Cardiac muscle cell (in vitro differentiated cells and primary cell): ENCODE data around the gene NYNRIN. TPM values are rescaled to one million over a fixed set of nuclear protein-coding genes. Genes with fewer than 3 reads are reported as not detected.

Experiments
- DNase-seq, 2 donors: peaks; one replicate each; pipeline versions ENCODE4 v3.0.0 to v3.0.0-alpha.2; 2010 to 2017; ENCODE audit warnings: low read depth in 1 of 2, low spot score in 1 of 2
- H3K27ac ChIP-seq: fragments of 200-600 bp; sonication (generic); 2 replicates; pipeline ENCODE4 v1.5.1; 2016
- H3K27me3 ChIP-seq: fragments of 200-600 bp; sonication (generic); 2 replicates; pipeline ENCODE4 v1.6.0; 2016; ENCODE audit warnings: control low read depth
- H3K36me3 ChIP-seq: fragments of 200-600 bp; sonication (generic); 2 replicates; pipeline ENCODE4 v1.5.1; 2016; ENCODE audit warnings: control low read depth
- H3K4me1 ChIP-seq: fragments of 200-600 bp; sonication (generic); 2 replicates; pipeline ENCODE4 v1.8.1; 2017; ENCODE audit warnings: low read depth, mild to moderate bottlenecking, mixed run types
- H3K4me3 ChIP-seq: fragments of 200-600 bp; sonication (generic); 2 replicates; pipeline ENCODE4 v1.5.1; 2016; ENCODE audit warnings: mild to moderate bottlenecking
- H3K9me3 ChIP-seq: fragments of 200-600 bp; sonication (generic); 2 replicates; pipeline ENCODE4 v1.5.1; 2017; ENCODE audit warnings: low read depth, mild to moderate bottlenecking, control low read depth
- polyA plus RNA-seq: library from polyadenylated mRNA; unstranded; fragments of >200 nt; fragmentation: Nextera tagmentation; extraction: Ambion mirVana; gene quantifications from 2 replicates; pipeline ENCODE4 v1.2.1, GENCODE V29; 2016
- total RNA-seq: library from RNA; depleted of rRNA; stranded (reverse); fragments of >200 nt; gene quantifications from 2 replicates; pipeline ENCODE4 v1.2.3, GENCODE V29; 2016
- TF ChIP-seq, protein P1 (sequence below): IDR thresholded peaks from 2 replicates; pipeline ENCODE4 v1.5.1; 2012; ENCODE audit warnings: low read depth, mild to moderate bottlenecking, low read length

NYNRIN gene
- total and polyA plus RNA-seq, 2 experiments from 2014 or later = 21.3 to 56.2 TPM

DNA sequence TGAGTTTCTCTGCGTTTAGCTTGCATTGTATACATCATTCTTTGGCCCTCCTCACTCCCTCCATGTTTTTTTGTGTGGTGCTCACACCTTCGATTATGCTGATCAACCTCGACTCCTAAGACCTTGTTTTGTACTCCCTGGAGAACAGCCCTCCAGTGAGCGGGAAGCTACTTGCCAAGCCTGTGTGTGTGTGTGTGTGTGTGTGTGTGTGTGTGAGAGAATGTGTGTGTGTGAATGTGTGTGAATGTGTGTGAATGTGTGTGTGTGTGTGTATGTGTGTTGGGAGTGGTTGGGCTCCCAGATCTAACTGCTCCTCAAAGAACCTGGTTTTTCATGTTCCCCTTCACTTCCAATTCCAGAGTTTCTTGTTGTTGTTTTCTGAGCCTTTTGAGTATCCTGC, 6.0 kb downstream of the NYNRIN start:
- no peak for DNase-seq
- TF ChIP-seq, protein P1, sequence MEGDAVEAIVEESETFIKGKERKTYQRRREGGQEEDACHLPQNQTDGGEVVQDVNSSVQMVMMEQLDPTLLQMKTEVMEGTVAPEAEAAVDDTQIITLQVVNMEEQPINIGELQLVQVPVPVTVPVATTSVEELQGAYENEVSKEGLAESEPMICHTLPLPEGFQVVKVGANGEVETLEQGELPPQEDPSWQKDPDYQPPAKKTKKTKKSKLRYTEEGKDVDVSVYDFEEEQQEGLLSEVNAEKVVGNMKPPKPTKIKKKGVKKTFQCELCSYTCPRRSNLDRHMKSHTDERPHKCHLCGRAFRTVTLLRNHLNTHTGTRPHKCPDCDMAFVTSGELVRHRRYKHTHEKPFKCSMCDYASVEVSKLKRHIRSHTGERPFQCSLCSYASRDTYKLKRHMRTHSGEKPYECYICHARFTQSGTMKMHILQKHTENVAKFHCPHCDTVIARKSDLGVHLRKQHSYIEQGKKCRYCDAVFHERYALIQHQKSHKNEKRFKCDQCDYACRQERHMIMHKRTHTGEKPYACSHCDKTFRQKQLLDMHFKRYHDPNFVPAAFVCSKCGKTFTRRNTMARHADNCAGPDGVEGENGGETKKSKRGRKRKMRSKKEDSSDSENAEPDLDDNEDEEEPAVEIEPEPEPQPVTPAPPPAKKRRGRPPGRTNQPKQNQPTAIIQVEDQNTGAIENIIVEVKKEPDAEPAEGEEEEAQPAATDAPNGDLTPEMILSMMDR = no peak
- Histone ChIP-seq H3K27me3 (no peaks in the 10 kb centered on the region), H3K36me3 (no peaks in the 10 kb centered on the region), H3K9me3 (no peaks in the 10 kb centered on the region), H3K4me3 (no peak overlapping the region), H3K27ac (no peak overlapping the region), H3K4me1 (peaks cover 18% of the 10 kb centered on the region)

DNA sequence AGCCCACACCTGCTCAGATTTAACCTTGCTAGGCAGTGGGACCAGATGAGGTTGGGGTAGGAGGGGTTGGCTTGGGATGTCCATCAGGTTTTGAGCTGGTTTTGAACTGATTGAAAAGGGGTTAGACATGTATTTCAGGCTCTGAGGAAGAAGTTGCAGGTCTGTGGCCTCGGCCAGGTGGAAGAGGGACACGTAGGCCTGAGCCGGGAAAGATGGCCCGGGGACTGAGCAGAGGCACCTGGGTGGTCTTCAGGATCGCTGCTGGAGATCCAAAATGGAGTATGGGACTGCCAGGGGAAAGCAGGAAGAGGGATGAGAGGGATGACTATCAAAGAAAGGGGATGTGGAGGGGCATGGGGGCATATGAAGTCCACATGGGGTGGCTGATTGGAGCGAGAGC, 7.6 kb downstream of the NYNRIN start:
- Histone ChIP-seq H3K27me3 (no peaks in the 10 kb centered on the region), H3K27ac (no peak overlapping the region), H3K4me3 (no peak overlapping the region), H3K4me1 (peaks cover 12% of the 10 kb centered on the region), H3K9me3 (no peaks in the 10 kb centered on the region), H3K36me3 (no peaks in the 10 kb centered on the region)
- DNase-seq = no peak
- TF ChIP-seq, protein P1 = no peak

DNA sequence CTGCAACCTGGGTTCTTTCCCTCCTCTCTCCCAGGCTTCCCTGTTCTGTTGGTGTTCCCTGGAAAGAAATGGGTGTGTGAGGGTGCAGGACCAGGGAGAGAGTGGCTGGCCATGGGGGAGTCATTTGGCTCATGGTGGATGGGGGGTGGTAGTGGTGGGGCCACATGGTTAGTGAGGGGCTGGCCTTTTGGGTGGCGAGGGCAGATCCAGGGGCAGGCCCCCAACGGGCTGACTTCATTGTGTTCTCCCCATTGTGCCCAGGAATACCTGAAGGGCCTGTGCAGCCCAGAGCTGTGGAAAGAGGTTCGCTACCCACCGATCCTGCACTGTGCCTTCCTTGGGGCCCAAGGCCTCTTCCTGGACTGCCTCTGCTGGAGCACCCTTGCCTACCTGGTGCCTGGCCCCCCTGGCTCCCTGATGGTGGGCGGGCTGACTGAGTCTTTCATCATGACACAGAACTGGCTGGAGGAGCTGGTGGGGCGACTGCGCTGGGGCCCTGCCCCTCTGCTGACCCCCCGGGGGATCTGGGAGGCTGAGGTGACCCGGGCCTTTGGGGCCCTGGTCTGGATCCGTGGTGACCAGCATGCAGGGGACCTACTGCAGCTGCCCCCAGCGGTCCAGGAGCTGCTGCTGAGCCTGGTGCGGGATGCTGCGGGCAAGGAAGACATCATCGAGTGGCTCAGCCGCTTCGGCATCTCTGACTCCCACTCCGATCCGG, 9.0 kb downstream of the NYNRIN start:
- Histone ChIP-seq H3K4me3 (no peak overlapping the region), H3K4me1 (peaks cover 10% of the 10 kb centered on the region)
- DNase-seq = no peak

DNA sequence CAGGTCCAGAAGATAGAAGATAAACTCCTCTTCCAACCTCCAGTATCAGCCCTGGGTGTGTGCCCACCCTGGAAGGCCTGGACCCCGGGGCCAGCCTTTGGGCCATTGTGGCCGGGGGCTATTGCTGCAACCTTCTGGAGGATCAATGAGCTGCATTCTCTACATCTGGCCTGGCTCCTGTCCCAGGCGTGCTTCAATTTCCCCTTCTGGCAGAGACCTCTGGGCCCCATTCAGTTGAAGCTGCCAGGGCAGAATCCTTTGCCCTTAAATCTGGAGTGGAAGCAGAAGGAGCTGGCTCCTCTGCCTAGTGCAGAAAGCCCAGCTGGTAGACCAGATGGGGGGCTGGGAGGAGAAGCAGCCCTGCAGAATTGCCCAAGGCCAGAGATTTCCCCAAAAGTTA, 10.0 kb downstream of the NYNRIN start:
- TF ChIP-seq, protein P1 = no peak
- H3K4me1 ChIP-seq = no peaks in the 10 kb centered on the region
- no peak overlapping the region for H3K4me3 ChIP-seq
- peaks cover 7% of the 10 kb centered on the region for H3K36me3 ChIP-seq
- H3K9me3 ChIP-seq = no peaks in the 10 kb centered on the region
- H3K27ac ChIP-seq = no peak overlapping the region
- H3K27me3 ChIP-seq = no peaks in the 10 kb centered on the region
- DNase-seq = peak in 1 of 2 donors; percentile 24

More for the DNA sequence above, 9.0 kb downstream of the NYNRIN start:
- H3K27me3 ChIP-seq = no peaks in the 10 kb centered on the region
- no peak overlapping the region for H3K27ac ChIP-seq
- TF ChIP-seq, protein P1 = no peak
- H3K36me3 ChIP-seq = peaks cover under 1% of the 10 kb centered on the region
- no peaks in the 10 kb centered on the region for H3K9me3 ChIP-seq

DNA sequence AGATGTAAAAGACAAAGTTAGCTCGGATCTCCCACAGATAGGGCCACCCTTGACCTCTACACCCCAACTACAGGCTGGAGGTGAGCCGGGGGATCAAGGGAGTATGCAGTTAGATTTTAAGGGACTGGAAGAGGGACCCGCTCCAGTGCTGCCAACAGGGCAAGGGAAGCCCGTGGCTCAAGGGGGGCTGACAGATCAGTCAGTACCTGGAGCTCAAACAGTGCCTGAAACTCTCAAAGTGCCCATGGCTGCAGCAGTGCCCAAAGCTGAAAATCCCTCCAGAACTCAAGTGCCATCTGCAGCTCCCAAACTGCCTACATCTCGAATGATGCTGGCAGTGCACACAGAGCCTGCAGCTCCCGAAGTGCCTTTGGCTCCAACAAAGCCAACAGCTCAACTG, 10.4 kb downstream of the NYNRIN start:
- H3K4me3 ChIP-seq = no peak overlapping the region
- no peaks in the 10 kb centered on the region for H3K4me1 ChIP-seq
- no peaks in the 10 kb centered on the region for H3K27me3 ChIP-seq
- peaks cover 11% of the 10 kb centered on the region for H3K36me3 ChIP-seq
- H3K9me3 ChIP-seq = no peaks in the 10 kb centered on the region
- DNase-seq = no peak
- TF ChIP-seq, protein P1 = no peak
- H3K27ac ChIP-seq = no peak overlapping the region
